ENCODE results near the gene HDDC3. TPM values are rescaled to one million over a fixed set of nuclear protein-coding genes. Genes with fewer than 3 reads are reported as not detected.

Gene HDDC3
- total and polyA plus RNA-seq, 8 donors, result 12.1 to 22.1 (median 19.2) TPM; not detected in 2

DNA sequence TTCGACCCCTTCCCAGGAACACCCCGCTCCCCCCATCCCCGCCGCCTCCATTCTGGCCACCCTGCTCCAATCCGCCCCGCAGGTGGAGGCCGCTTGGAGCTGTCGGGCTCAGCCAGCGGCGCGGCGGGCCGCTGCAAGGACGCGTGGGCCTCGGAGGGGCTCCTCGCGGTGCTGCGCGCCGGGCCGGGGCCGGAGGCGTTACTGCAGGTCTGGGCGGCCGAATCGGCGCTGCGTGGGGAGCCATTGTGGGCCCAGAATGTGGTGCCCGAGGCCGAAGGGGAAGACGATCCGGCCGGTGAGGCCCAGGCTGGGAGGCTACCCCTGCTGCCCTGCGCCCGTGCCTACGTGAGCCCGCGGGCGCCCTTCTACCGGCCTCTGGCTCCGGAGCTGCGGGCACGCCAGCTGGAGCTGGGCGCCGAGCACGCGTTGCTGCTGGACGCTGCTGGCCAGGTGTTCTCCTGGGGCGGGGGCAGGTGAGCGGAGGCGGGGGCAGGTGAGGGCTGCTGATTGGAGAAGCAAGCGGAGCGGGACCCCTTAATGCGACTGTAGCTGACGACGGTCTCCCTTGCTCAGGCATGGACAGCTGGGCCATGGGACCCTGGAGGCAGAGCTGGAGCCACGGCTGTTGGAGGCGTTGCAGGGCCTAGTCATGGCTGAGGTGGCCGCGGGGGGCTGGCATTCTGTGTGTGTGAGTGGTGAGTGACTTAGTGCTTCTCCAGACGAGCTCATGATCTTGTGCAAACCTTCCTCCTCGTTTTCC lies 24.9 kb upstream of the HDDC3 start:
- Histone ChIP-seq H3K27me3 (no peaks in the 10 kb centered on the region), H3K27ac (peak overlapping the region in 4 of 5 donors; percentile 47 to 97 (median 88)), H3K4me1 (peaks cover 14 to 53% (median 35%) of the 10 kb centered on the region in 4 donors), H3K4me3 (peak overlapping the region; percentile 60 to 76 (median 63)), H3K36me3 (peaks cover 17 to 46% (median 42%) of the 10 kb centered on the region in 4 donors), H3K9me3 (no peaks in the 10 kb centered on the region)
- DNase-seq, result peak; percentile 42 to 72
- intact Hi-C loops (cut with DNase I; ENCODE audit: low total_unique reads), result loop anchor here (5.0 kb wide), 1 partner anchor 90 kb away; no protein-coding TSS in a partner anchor
- 16 to 25% (median 20%) methylated on average over 34 to 63 of the region's 63 CpGs for WGBS, 5 donors
- TF ChIP-seq POLR2AphosphoS5 (IDR thresholded peaks at IDR 0.05) (no peak), EP300 (IDR thresholded peaks at IDR 0.05) (no peak), CTCF (IDR thresholded peaks at IDR 0.05) (no peak), POLR2A (IDR thresholded peaks at IDR 0.05) (no peak)

DNA sequence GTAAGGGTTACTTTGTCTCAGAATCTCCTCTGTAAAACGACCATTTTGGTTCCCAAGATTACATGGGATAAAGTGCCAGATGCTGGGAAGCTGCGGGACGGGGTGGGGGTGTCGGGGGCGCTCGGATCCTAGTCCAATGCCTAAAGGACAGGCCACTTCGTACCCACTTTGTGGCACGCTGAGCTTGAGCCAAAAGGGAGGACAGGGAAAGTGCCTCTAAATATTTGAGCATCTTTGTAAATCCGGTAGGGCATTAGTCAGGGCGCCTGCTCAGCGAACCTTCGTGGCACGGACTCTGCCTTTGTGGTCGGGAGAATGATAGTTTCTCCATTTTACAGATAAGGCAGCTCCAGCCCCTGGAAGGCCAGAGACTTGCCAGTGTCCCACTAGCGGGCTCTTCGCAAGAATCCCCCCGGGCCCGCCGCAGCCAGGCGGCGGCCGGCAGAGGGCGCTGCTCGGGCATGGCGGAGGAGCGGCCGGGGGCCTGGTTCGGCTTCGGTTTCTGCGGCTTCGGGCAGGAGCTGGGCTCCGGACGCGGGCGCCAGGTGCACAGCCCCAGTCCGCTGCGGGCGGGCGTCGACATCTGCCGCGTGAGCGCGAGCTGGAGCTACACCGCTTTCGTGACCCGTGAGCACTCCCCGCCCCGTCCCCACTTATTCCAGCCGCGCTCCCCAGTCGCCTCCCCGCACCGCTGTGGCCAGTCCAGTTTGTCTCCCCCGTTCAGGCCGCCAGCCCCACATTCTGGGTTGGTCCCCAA lies 24.1 kb upstream of the HDDC3 start:
- Histone ChIP-seq H3K36me3 (peaks cover 22 to 46% (median 42%) of the 10 kb centered on the region in 4 donors), H3K9me3 (no peaks in the 10 kb centered on the region), H3K27me3 (no peaks in the 10 kb centered on the region), H3K27ac (peak overlapping the region in 4 of 5 donors; percentile 47 to 97 (median 88)), H3K4me1 (peaks cover 14 to 53% (median 35%) of the 10 kb centered on the region in 4 donors), H3K4me3 (peak overlapping the region; percentile 60 to 76 (median 63))
- intact Hi-C loops (cut with DNase I; ENCODE audit: low total_unique reads), result loop anchor here (5.0 kb wide), 1 partner anchor 91 kb away; no protein-coding TSS in a partner anchor
- TF ChIP-seq CTCF (IDR thresholded peaks at IDR 0.05) (peak in 5 of 7 experiments; percentile 66 to 99 (median 93)), POLR2AphosphoS5 (IDR thresholded peaks at IDR 0.05) (peak in 1 of 3 donors; percentile 29), EP300 (IDR thresholded peaks at IDR 0.05) (no peak), POLR2A (IDR thresholded peaks at IDR 0.05) (no peak)
- WGBS, 5 donors, result 4 to 14% (median 6%) methylated on average over 24 to 56 of the region's 56 CpGs
- DNase-seq, result peak; percentile 83 to 93

DNA sequence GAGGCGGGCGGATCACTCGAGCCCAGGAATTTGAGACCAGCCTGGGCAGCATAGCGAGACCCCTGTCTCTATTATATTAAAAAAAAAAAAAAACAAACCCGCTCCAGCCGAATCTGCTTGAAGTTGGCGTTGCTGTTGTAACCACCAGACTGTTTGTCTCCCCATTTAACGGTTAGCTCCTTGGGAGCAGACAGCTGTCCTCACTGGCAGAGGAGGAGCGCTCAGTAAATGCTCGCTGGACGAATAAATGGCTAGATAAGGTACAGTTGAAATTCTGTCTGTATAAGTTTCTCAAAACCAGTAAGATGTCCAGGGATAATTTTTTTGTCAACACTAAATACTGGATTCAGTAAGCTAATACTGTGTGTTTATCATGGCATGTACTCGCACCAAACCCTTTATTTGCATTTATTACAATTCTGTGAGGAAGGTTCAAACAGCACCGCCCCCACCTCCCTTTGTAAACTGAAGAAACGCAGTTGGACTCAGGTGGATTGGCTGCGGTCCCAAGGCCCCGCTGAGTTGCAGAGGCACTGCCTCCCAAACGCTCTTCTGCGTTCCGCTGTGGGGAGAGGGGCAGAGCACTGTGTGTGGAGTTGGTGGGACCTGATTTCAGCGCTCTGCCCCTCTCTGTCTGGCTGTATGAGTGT lies 23.4 kb upstream of the HDDC3 start:
- Histone ChIP-seq H3K27ac (peak overlapping the region in 3 of 5 donors; percentile 97), H3K4me1 (peaks cover 14 to 53% (median 35%) of the 10 kb centered on the region in 4 donors), H3K4me3 (peak overlapping the region; percentile 72 to 80 (median 76)), H3K27me3 (no peaks in the 10 kb centered on the region), H3K36me3 (peaks cover 29 to 46% (median 42%) of the 10 kb centered on the region in 4 donors), H3K9me3 (no peaks in the 10 kb centered on the region)
- WGBS, 5 donors, result 43 to 56% (median 50%) methylated on average over 17 to 20 of the region's 20 CpGs
- intact Hi-C loops (cut with DNase I; ENCODE audit: low total_unique reads), result loop anchor here (5.0 kb wide), 1 partner anchor 92 kb away; no protein-coding TSS in a partner anchor
- peak; percentile 61 to 66 for DNase-seq
- TF ChIP-seq POLR2A (IDR thresholded peaks at IDR 0.05) (no peak), CTCF (IDR thresholded peaks at IDR 0.05) (no peak), EP300 (IDR thresholded peaks at IDR 0.05) (no peak), POLR2AphosphoS5 (IDR thresholded peaks at IDR 0.05) (no peak)

Measured in stomach (tissue), 9 donors.